MCF 10A (cell line): ENCODE measurements around the gene GPAM. TPM values are rescaled to one million over a fixed set of nuclear protein-coding genes. Genes with fewer than 3 reads are reported as not detected.
"Not testable (repeated sequence)": the region's sequence is repeated elsewhere in the genome, so short reads cannot be mapped to it uniquely, and the experiment has no call there.

Source experiments
- BruUV-seq: library from RNA; stranded (reverse); fragments of 400-500 nt; replicated peaks from 2 replicates; lab custom pipeline; 2021; lab: Mats Ljungman, UMichigan
- CTCF ChIA-PET: fragments of 300-600 bp; sonication (Branson Sonifier 250); formaldehyde crosslinking; extraction: SDS; loops from one replicate; lab custom pipeline; 2021; ENCODE audit warnings: antibody characterized with exemption, inconsistent platforms; lab: Yijun Ruan, JAX
- POLR2A ChIA-PET: fragments of 300-600, 350-650 bp; sonication (Branson Sonifier 250); formaldehyde crosslinking; extraction: SDS; loops from one replicate; lab custom pipeline; 2020; ENCODE audit warnings: antibody characterized with exemption, inconsistent platforms; lab: Yijun Ruan, JAX
- DNase-seq: peaks from one replicate; pipeline ENCODE4 v3.0.0-alpha.2; 2018; ENCODE audit not compliant: unreplicated experiment
- H3K27ac Mint-ChIP-seq: one replicate; pipeline ENCODE4 v1.8.0; 2022; ENCODE audit warnings: mild to moderate bottlenecking, low read depth, mixed read lengths; ENCODE audit not compliant: unreplicated experiment
- H3K27me3 Mint-ChIP-seq: one replicate; pipeline ENCODE4 v1.8.0; 2022; ENCODE audit warnings: mixed read lengths; ENCODE audit not compliant: insufficient read depth, unreplicated experiment
- H3K36me3 Mint-ChIP-seq: one replicate; pipeline ENCODE4 v1.8.0; 2022; ENCODE audit warnings: mild to moderate bottlenecking, moderate library complexity, mixed read lengths; ENCODE audit not compliant: insufficient read depth, unreplicated experiment
- H3K4me1 Mint-ChIP-seq: one replicate; pipeline ENCODE4 v1.8.0; 2022; ENCODE audit warnings: mixed read lengths; ENCODE audit not compliant: insufficient read depth, unreplicated experiment
- H3K4me3 Mint-ChIP-seq: one replicate; pipeline ENCODE4 v1.8.0; 2022; ENCODE audit warnings: mild to moderate bottlenecking, moderate library complexity, mixed read lengths; ENCODE audit not compliant: unreplicated experiment
- H3K9me3 Mint-ChIP-seq: one replicate; pipeline ENCODE4 v1.8.0; 2022; ENCODE audit warnings: mixed read lengths; ENCODE audit not compliant: unreplicated experiment
- CTCF ChIP-seq: fragments of 200-600 bp; IDR thresholded peaks from one replicate; pipeline ENCODE4 v1.8.0; 2022; ENCODE audit warnings: antibody characterized with exemption, mild to moderate bottlenecking; ENCODE audit not compliant: unreplicated experiment
- intact Hi-C: fragments of 100-400 bp; cut with micrococcal nuclease; formaldehyde crosslinking; loops from 2 replicates; pipeline ENCODE4 v1.14.1; 2022
- total RNA-seq: library from RNA; stranded (reverse); gene quantifications from 2 replicates; pipeline ENCODE4 v1.2.3, GENCODE V29; 2022

GPAM gene
- total RNA-seq, 1 experiment from 2014 or later = 20.4 TPM

DNA sequence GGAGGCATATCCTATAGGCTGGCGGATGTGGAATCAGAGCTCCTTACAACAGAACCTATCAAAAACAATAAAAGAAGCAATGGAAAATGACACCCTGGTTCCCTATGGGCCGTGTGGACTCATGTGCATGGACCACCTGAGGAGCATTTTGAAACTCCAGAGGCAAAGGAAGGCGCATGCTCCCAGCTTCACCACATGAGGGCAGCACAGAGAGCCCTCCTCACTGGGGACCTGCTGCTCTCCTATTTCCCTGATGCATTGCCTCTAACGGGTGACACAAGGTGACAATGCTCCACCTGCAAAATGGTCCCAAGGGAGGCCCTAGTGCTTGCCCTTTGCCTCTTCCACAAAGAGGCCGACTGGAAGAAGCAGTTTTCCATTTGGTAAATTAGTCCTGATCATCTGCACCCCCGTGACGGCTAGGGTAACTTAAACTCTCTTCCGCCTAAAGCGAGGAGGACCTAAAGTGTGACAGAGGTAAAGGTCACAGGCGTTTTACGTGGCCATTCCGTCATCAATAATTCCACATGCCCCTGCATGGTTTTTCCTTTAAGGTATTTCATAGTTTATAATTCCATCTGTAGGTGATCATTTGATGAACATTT lies 67.7 kb downstream of the GPAM start:
- no peak overlapping the region for H3K27ac Mint-ChIP-seq
- H3K4me1 Mint-ChIP-seq = no peaks in the 10 kb centered on the region
- H3K36me3 Mint-ChIP-seq = no peaks in the 10 kb centered on the region
- CTCF ChIA-PET = interaction anchor here (0.7 to 3.4 kb wide), 9 partner anchors 10 to 199 kb away, joined by 3 to 20 read pairs (median 8); no protein-coding TSS in a partner anchor
- H3K9me3 Mint-ChIP-seq = no peaks in the 10 kb centered on the region
- no peak overlapping the region for H3K4me3 Mint-ChIP-seq
- no TSS peak for BruUV-seq
- POLR2A ChIA-PET = no interaction called here
- intact Hi-C loops = loop anchor here (2.0 kb wide), 1 partner anchor 199 kb away; no protein-coding TSS in a partner anchor
- no peaks in the 10 kb centered on the region for H3K27me3 Mint-ChIP-seq
- peak; percentile 58 for DNase-seq
- peak; percentile 67 for TF ChIP-seq CTCF

- CTCF ChIA-PET, H3K9me3 Mint-ChIP-seq, BruUV-seq, H3K4me3 Mint-ChIP-seq, H3K36me3 Mint-ChIP-seq, POLR2A ChIA-PET, DNase-seq, H3K4me1 Mint-ChIP-seq, intact Hi-C loops, H3K27me3 Mint-ChIP-seq, H3K27ac Mint-ChIP-seq: not testable (repeated sequence)
These were observed 73.8 kb downstream of the GPAM start for GRCh38 chr10:112109779-112110178.

Other genes starting within 250 kb of the GPAM start
- gene TECTB, start 99.6 kb upstream of the GPAM start, total RNA-seq = not detected in 2 replicates
- 0.12 and 0.68 TPM in 2 replicates for gene ACSL5, start 190.4 kb upstream of the GPAM start, total RNA-seq